CD14-positive monocyte (primary cell): ENCODE results near the gene PSMA8. TPM values are rescaled to one million over a fixed set of nuclear protein-coding genes. Genes with fewer than 3 reads are reported as not detected.
"Not testable (repeated sequence)": the region's sequence is repeated elsewhere in the genome, so short reads cannot be mapped to it uniquely, and the experiment has no call there.

Source experiments
- DNase-seq, 3 donors: peaks; one replicate each; pipeline ENCODE4 v3.0.0-alpha.2; 2011 to 2022
- H2AFZ ChIP-seq: 2 replicates; pipeline ENCODE4 v1.6.0; 2012; ENCODE audit warnings: mild to moderate bottlenecking, low read depth, low read length, inconsistent platforms; ENCODE audit not compliant: insufficient read depth, poor library complexity, severe bottlenecking
- H3K27ac ChIP-seq, 2 donors: 1 replicate in 1 of 2; 2 replicates in 1 of 2; pipeline ENCODE4 v1.5.1; 2012 to 2013; ENCODE audit warnings: low read length in 2 of 2, control low read depth in 1 of 2, inconsistent platforms in 1 of 2, low read depth in 1 of 2, mild to moderate bottlenecking in 1 of 2
- H3K27me3 ChIP-seq, 2 donors: one replicate each; pipeline versions ENCODE4 v1.6.0 to v1.6.1; 2011 to 2013; ENCODE audit warnings: low read length in 2 of 2; ENCODE audit not compliant: control insufficient read depth in 2 of 2, insufficient read depth in 2 of 2
- H3K36me3 ChIP-seq, 2 donors: replicated peaks in 1 of 2; 1 replicate in 1 of 2; 2 replicates in 1 of 2; pipeline versions ENCODE4 v1.5.1 to v1.6.1; 2012 to 2013; ENCODE audit warnings: low read length in 2 of 2, control low read depth in 1 of 2, inconsistent platforms in 1 of 2, mild to moderate bottlenecking in 1 of 2; ENCODE audit not compliant: insufficient read depth in 2 of 2, control insufficient read depth in 1 of 2
- H3K4me1 ChIP-seq, 2 donors: 1 replicate in 1 of 2; 2 replicates in 1 of 2; pipeline versions ENCODE4 v1.5.1 to v1.6.1; 2012 to 2013; ENCODE audit warnings: low read length in 2 of 2, control low read depth in 1 of 2, inconsistent platforms in 1 of 2, mild to moderate bottlenecking in 1 of 2, moderate library complexity in 1 of 2; ENCODE audit not compliant: insufficient read depth in 2 of 2, control insufficient read depth in 1 of 2
- H3K4me2 ChIP-seq: replicated peaks from 2 replicates; pipeline ENCODE3; 2012; ENCODE audit warnings: low read length, moderate library complexity, mild to moderate bottlenecking; ENCODE audit not compliant: poor library complexity, severe bottlenecking; ENCODE audit errors: extremely low read depth
- H3K4me3 ChIP-seq, 3 experiments: fragments of 200-600 bp in 1 of 3; sonication (generic) in 1 of 3; replicated peaks in 1 of 3; 1 replicate in 2 of 3; 2 replicates in 1 of 3; pipeline ENCODE4 v1.5.1; 2011 to 2013; ENCODE audit warnings: low read length in 3 of 3, mild to moderate bottlenecking in 3 of 3, control low read depth in 2 of 3, low read depth in 2 of 3, inconsistent platforms in 1 of 3, moderate library complexity in 1 of 3
- H3K79me2 ChIP-seq: 2 replicates; pipeline ENCODE4 v1.6.0; 2012; ENCODE audit warnings: mild to moderate bottlenecking, control low read depth, inconsistent platforms, low read length, moderate library complexity; ENCODE audit not compliant: insufficient read depth
- H3K9ac ChIP-seq: 2 replicates; pipeline ENCODE4 v1.6.0; 2017; ENCODE audit warnings: low read length, mild to moderate bottlenecking; ENCODE audit not compliant: insufficient read depth, poor library complexity, severe bottlenecking
- H3K9me3 ChIP-seq, 2 donors: replicated peaks in 1 of 2; 1 replicate in 1 of 2; 2 replicates in 1 of 2; pipeline versions ENCODE4 v1.5.1 to v1.6.1; 2012 to 2013; ENCODE audit warnings: low read length in 2 of 2, control low read depth in 1 of 2; ENCODE audit not compliant: control insufficient read depth in 1 of 2, insufficient read depth in 1 of 2
- H4K20me1 ChIP-seq: 2 replicates; pipeline ENCODE4 v1.6.0; 2012; ENCODE audit warnings: mild to moderate bottlenecking, low read length, control low read depth, moderate library complexity; ENCODE audit not compliant: insufficient read depth
- H3K27ac Mint-ChIP-seq, 7 donors: one replicate each; pipeline ENCODE4 v1.8.0; 2020; ENCODE audit warnings: mild to moderate bottlenecking in 7 of 7, mixed read lengths in 7 of 7, moderate library complexity in 6 of 7, inconsistent platforms in 2 of 7
- H3K27me3 Mint-ChIP-seq, 3 donors: one replicate each; pipeline ENCODE4 v1.8.0; 2021 to 2022; ENCODE audit warnings: low read depth in 3 of 3, mild to moderate bottlenecking in 3 of 3, mixed read lengths in 3 of 3, moderate library complexity in 3 of 3, inconsistent platforms in 1 of 3
- H3K36me3 Mint-ChIP-seq, 2 donors: one replicate each; pipeline ENCODE4 v1.8.0; 2020; ENCODE audit warnings: mixed read lengths in 2 of 2, inconsistent platforms in 1 of 2, mild to moderate bottlenecking in 1 of 2
- H3K4me1 Mint-ChIP-seq: one replicate; pipeline ENCODE4 v1.8.0; 2020; ENCODE audit warnings: mild to moderate bottlenecking, mixed read lengths
- H3K4me3 Mint-ChIP-seq, 2 donors: one replicate each; pipeline ENCODE4 v1.8.0; 2020; ENCODE audit warnings: mild to moderate bottlenecking in 2 of 2, mixed read lengths in 2 of 2, moderate library complexity in 1 of 2
- H3K9me3 Mint-ChIP-seq, 7 donors: one replicate each; pipeline ENCODE4 v1.8.0; 2020 to 2022; ENCODE audit warnings: mixed read lengths in 7 of 7, mild to moderate bottlenecking in 6 of 7, moderate library complexity in 6 of 7, inconsistent platforms in 2 of 7
- CTCF ChIP-seq: fragments of 200-600 bp; IDR thresholded peaks from one replicate; pipeline ENCODE4 v1.8.0; 2022; ENCODE audit warnings: antibody characterized with exemption, mild to moderate bottlenecking
- WGBS: methylation state at CpG from one replicate; pipeline ENCODE4 v1.1.5; 2013; ENCODE audit warnings: missing lambda C conversion rate; ENCODE audit not compliant: insufficient coverage; 5-methylcytosine and 5-hydroxymethylcytosine counted together
- intact Hi-C, 2 donors: fragments of 100-400 bp; cut with micrococcal nuclease; formaldehyde crosslinking; loops; one replicate each; pipeline versions ENCODE4 v1.15.0 to v1.15.1; 2023
- polyA plus RNA-seq, 3 donors: library from polyadenylated mRNA; depleted of rRNA in 1 of 3; unstranded in 2 of 3; stranded (reverse) in 1 of 3; fragments of 300-500 nt in 2 of 3; fragments of >200 nt in 1 of 3; fragmentation: Illumina TruSeq in 2 of 3; gene quantifications; 1 replicate in 2 of 3; 2 replicates in 1 of 3; pipeline ENCODE4 v1.2.3, GENCODE V29; 2012 to 2021

The PSMA8 gene
- polyA plus RNA-seq, 3 donors: 0.13 TPM; not detected in 2

GRCh38 chr18:26192233-26192632, 58.6 kb downstream of the PSMA8 start:
- H3K9me3 ChIP-seq: no peaks in the 10 kb centered on the region
- no peaks in the 10 kb centered on the region for H3K79me2 ChIP-seq
- H3K36me3 ChIP-seq: no peaks in the 10 kb centered on the region
- WGBS: no CpG with 5 or more reads among the region's 1 CpG
- no peak overlapping the region for H3K4me3 ChIP-seq
- H4K20me1 ChIP-seq: no peaks in the 10 kb centered on the region
- peaks cover 0 to 3% (median under 1%) of the 10 kb centered on the region in 7 donors for H3K9me3 Mint-ChIP-seq
- DNase-seq: no peak
- no peaks in the 10 kb centered on the region for H3K27me3 Mint-ChIP-seq
- no peak for TF ChIP-seq CTCF
- H3K4me3 Mint-ChIP-seq: no peak overlapping the region
- peaks cover 8% of the 10 kb centered on the region for H3K4me1 Mint-ChIP-seq
- intact Hi-C loops: no loop called here
- no peaks in the 10 kb centered on the region for H3K4me1 ChIP-seq
- H3K36me3 Mint-ChIP-seq: no peaks in the 10 kb centered on the region
- no peak overlapping the region for H3K9ac ChIP-seq
- H3K27ac ChIP-seq: no peak overlapping the region
- H3K27me3 ChIP-seq: no peaks in the 10 kb centered on the region
- H2AFZ ChIP-seq: no peak overlapping the region
- no peak overlapping the region for H3K4me2 ChIP-seq
- H3K27ac Mint-ChIP-seq: no peak overlapping the region

GRCh38 chr18:26196605-26197004, 62.9 kb downstream of the PSMA8 start:
- Mint-ChIP-seq H3K27ac (no peak overlapping the region), H3K36me3 (no peaks in the 10 kb centered on the region), H3K9me3 (peaks cover 0 to 7% (median 2%) of the 10 kb centered on the region in 7 donors), H3K27me3 (peaks cover 0 to 2% (median 2%) of the 10 kb centered on the region in 3 donors), H3K4me3 (no peak overlapping the region), H3K4me1 (no peaks in the 10 kb centered on the region)
- intact Hi-C loops: no loop called here
- no peaks in the 10 kb centered on the region for H3K9me3 ChIP-seq
- no peak overlapping the region for H3K27ac ChIP-seq
- no peak overlapping the region for H3K4me3 ChIP-seq
- no peaks in the 10 kb centered on the region for H3K27me3 ChIP-seq
- no peak for DNase-seq
- WGBS: 95% methylated on average over 2 of the region's 3 CpGs
- H3K4me1 ChIP-seq: no peaks in the 10 kb centered on the region
- H3K4me2 ChIP-seq: no peak overlapping the region
- no peak for TF ChIP-seq CTCF
- no peaks in the 10 kb centered on the region for H4K20me1 ChIP-seq
- H3K9ac ChIP-seq: no peak overlapping the region
- H3K36me3 ChIP-seq: no peaks in the 10 kb centered on the region
- no peak overlapping the region for H2AFZ ChIP-seq
- H3K79me2 ChIP-seq: no peaks in the 10 kb centered on the region

GRCh38 chr18:26202001-26202400, 68.3 kb downstream of the PSMA8 start:
- H3K4me1 ChIP-seq, H3K27me3 Mint-ChIP-seq, H3K27ac Mint-ChIP-seq, H4K20me1 ChIP-seq, H3K27ac ChIP-seq, H3K4me1 Mint-ChIP-seq, intact Hi-C loops, H3K27me3 ChIP-seq, H2AFZ ChIP-seq, H3K9me3 ChIP-seq, H3K4me3 ChIP-seq, H3K4me2 ChIP-seq, H3K9ac ChIP-seq, H3K36me3 Mint-ChIP-seq, DNase-seq, H3K9me3 Mint-ChIP-seq, H3K79me2 ChIP-seq, H3K4me3 Mint-ChIP-seq, H3K36me3 ChIP-seq: not testable (repeated sequence)
- WGBS: 93% methylated on average over 3 of the region's 9 CpGs
